GM21529 (cell line): ENCODE data around the gene TTC28.
"Not testable (repeated sequence)": the region's sequence is repeated elsewhere in the genome, so short reads cannot be mapped to it uniquely, and the experiment has no call there.

Experiments used
- ATAC-seq: cut with Tn5 transposase; IDR thresholded peaks from one replicate; pipeline ENCODE4 v1.9.1; 2021; ENCODE audit not compliant: unreplicated experiment

Gene TTC28

GRCh38 chr22:28063656-28064055 lies 616.0 kb downstream of the TTC28 start:
- ATAC-seq, result no peak

GRCh38 chr22:28060594-28060993 lies 619.0 kb downstream of the TTC28 start:
- not testable (repeated sequence) for ATAC-seq

DNA sequence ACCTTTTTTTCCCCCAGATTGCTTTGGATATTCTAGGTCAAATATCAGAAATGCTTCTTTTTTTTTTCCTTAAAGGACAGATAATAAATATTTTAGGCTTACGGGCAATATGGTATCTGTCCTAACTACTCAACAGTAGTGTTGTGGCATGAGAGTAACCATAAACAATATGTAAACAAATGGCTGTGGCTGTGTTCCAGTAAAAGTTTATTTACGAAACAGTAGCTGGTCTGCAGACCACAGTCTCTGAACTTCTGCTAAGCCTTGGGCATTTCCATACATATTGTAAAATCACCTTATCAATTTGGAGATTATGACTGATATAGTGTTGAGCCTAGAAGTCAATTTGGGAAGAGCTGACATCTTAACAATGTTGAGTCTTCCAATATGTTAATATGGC lies 621.6 kb downstream of the TTC28 start:
- ATAC-seq, result no peak

DNA sequence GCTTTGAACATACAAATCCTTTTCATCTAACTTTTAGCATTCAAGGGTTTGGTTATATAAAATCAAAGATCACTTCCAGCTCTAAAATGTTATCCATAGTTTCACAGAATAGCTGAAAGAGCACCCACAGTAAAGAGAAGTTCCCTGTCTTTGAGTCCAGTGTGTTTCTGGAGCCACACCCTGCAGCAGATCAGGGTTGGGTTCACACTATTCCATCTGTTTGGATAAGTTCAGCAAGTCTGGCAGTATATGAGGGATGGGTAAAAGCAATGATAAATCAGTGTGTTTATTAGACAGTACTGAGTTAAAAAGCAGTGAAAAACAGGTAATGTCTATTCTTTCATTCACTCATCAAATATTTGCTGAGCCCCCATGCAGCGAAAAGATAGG lies 624.8 kb downstream of the TTC28 start:
- ATAC-seq, result no peak

GRCh38 chr22:28053896-28054818 lies 625.5 kb downstream of the TTC28 start:
- no peak for ATAC-seq

DNA sequence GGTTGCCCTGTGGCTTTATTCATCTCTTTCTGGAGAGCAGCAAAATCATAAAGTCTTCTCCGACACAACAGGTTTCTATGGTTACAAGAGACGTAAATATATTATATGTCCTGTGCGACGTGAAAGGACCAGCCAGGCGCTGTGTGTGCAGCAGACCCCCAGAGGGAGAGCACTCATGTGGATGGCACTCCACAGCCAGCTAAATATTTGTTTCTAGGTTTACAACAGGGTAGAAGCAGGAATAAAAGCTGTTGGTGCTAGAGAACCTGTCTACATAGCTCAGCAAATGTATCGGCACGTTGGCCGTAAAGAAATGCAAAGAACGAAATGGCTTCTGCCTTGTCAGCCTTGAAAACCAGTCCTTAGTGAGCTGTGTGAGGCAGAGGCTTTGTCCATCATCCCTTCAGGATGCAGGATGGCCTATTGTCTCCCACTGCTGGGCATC lies 626.8 kb downstream of the TTC28 start:
- ATAC-seq, result no peak

DNA sequence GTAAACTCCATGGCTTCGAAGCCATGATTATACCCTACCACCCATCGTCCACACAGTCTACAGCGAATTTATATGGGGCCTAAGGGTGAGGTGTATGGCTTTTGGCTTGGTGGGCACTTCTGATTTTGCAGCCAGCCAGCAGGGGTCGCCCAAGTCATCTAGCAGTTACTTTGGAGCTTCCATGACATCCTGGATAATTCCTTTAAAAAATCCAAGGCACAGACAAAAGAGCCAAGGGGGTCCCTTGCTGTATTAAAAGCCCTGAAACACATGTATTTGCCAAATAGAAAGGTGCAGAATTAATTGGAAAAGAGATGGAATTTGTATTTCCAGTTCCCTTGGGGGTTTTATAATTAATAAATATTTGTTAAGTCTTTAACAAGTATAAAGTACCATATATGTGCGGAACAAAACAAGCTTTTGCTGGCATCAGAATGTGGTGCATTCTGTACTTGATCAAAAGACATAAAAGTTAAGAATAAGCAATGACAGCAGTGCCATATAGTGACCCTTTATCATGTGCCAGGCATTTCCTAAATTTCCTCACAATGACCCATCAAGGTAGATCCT lies 627.8 kb downstream of the TTC28 start:
- no peak for ATAC-seq

- ATAC-seq, result no peak
Measured at GRCh38 chr22:28051091-28051786, 628.4 kb downstream of the TTC28 start.

GRCh38 chr22:28048529-28048928 lies 631.1 kb downstream of the TTC28 start:
- no peak for ATAC-seq

DNA sequence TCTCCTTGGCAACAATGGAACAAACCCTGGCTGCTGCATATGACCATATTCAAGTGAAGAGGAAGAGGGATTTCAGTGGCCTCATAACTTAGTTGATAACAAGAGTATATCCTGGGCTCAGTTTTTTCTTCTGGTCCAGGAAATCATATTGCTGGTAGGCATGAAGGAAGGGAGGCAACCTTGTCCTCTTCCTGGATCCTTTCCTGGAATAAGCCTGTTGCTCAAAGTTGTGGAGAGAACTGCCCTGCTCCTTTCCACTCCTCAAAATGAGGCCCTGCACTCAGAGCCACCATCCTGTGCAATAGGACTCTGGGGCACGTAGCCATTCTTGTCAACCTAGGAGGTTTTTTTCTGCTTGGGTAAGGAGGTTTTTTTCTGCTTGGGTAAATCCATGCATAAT lies 631.9 kb downstream of the TTC28 start:
- no peak for ATAC-seq

DNA sequence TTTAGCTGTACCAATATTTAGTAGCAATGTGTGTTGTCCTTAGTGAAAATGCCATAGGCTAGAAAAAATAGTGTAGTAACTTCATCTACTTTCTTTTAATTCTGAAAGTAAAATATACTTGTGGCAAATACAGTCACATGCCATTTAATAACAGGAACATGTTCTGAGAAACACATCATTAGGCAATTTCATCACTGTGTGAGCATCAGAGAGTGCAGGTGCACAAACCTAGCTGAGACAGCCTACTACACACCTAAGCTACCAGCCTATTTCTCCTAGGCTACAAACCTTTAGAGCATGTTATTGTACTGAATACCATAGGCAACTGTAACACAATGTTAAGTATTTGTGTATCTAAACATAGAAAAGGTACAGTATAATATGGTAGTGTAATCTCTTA lies 633.5 kb downstream of the TTC28 start:
- ATAC-seq, result no peak

- ATAC-seq, result no peak
Measured at GRCh38 chr22:28044546-28045173, 635.0 kb downstream of the TTC28 start.

DNA sequence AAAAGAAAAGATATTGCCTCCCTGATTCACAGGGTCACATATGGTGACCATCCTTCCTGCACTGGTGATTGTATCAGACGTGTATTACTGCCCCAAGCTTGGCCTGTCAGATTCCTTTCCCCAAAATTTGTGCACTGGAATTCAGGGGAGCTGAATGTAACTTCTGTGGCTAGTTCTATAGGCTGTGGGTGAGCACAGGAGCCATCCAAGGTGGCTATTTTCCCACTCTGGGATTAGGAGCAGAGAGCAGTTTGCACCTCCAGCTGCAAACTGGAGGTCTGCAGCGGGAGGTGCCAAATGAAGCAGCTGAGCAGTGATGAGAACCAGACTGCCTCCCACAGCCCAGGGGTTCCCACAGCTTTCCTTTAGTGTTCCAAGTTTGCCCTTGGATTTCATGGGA lies 636.4 kb downstream of the TTC28 start:
- ATAC-seq, result no peak

DNA sequence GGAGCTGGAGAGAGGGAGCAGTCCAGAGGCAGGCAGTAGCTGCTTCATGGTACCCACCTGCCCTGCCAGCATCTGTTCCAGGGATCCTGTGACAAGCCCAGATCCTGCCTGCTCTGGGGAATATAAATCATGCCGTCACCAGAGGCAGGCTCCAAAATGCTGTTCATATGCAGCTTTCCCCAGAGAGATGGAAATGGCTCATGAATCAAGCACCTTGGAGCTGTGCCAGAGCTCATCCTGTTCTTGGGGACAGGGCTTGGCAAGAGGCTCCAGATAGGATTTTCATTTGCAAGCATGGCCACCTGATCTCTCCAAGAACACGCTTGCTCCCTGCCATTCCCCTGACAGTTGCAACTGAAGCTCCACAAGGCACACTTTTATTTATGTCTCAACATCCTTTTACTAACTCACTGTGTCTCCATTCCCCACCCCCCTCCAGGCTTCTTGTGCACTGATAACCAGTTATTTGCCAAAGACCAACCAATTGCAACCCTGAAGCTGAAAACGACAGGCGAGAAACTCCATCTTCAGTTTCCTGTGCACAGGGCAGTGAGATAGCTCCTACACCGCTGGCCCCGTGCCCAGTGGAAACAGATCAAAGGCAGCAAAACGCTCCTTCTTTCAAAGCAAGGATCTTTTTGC lies 644.8 kb downstream of the TTC28 start:
- no peak for ATAC-seq

- ATAC-seq, result no peak
Measured at GRCh38 chr22:28034145-28034759, 645.4 kb downstream of the TTC28 start.

- no peak for ATAC-seq
Measured at GRCh38 chr22:28032861-28033260, 646.8 kb downstream of the TTC28 start.

GRCh38 chr22:28031383-28031922 lies 648.2 kb downstream of the TTC28 start:
- no peak for ATAC-seq

DNA sequence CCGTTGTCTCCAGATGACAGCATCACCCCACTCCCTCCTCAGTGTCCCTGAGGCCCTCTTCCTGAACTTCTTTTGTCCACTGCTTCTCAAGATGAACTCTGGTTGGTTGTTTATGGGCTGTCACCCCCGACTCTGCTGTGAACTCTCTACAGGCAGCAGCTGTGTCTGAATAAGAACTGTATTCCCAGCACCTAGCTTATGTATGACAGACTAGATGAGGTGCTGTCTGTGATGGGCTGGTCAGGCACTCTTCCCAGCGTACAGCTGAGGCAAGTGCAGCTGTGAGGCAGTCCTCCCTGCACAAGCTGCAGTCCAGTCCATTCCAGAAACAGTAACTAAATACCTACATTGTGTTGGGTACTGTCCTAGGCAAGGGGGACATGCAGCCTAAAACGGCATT lies 649.2 kb downstream of the TTC28 start:
- ATAC-seq, result no peak

DNA sequence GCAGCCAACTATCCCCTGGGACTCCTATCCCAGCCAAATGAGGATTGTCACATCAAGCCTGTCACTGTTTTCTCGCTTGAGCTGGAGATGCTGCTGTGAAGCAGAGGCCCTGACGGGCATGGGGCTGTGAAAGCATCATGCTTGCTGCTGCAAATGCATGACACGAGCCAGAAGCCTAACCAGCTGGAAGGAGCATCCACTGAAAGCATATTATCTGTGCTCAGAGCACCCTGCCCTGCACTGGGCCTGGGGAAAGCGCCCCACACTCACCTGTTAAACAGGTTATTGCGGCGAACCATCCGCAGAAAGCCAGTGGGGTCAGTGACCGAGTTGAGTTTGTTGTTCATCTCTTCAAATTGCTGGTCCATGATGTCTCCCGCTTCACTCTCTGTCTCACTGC lies 649.7 kb downstream of the TTC28 start:
- ATAC-seq, result no peak
